Mesenteric fat pad (tissue), 1 donor: ENCODE measurements around the gene ZNF470. TPM values are rescaled to one million over a fixed set of nuclear protein-coding genes. Genes with fewer than 3 reads are reported as not detected.
A peak's percentile ranks its signal among the peaks of the same experiment; 100 is the strongest.

Experiments
- DNase-seq: peaks from one replicate; pipeline ENCODE4 v3.0.0-alpha.2; 2020; ENCODE audit warnings: low spot score
- long read RNA-seq: library from polyadenylated mRNA; unstranded; transcript quantifications from one replicate; pipeline ENCODE4 v2.0.0, GENCODE V29; 2020
- total RNA-seq: library from RNA; stranded (reverse); fragmentation: NEBNext Ultra II Directional; extraction: Animal tissue kit (Norgen Biotek cat#: 25700); gene quantifications from one replicate; pipeline ENCODE4 v1.2.1, GENCODE V29; 2021
- donor health status: DM: yes; HTN: yes; CAD: no.

Gene ZNF470
- 2.4 TPM for total RNA-seq
- long read RNA-seq, full-length matches to known transcripts = 1 of 3 reads
- long read RNA-seq, partial matches to known transcripts = 0 of 3 reads
- long read RNA-seq, other reads (novel, unspliced or antisense) = 2 of 3 reads

GRCh38 chr19:56567274-56568120 is at the start of gene ZNF470:
ZNF470 (plus strand) TSS chr19:56567468; CDS start chr19:56570312, 2,844 bp downstream.
- peak; percentile 97 for DNase-seq

- no peak for DNase-seq
Observed at GRCh38 chr19:56525214-56525860, 41.9 kb upstream of the ZNF470 start.

GRCh38 chr19:56537442-56537841 is 29.8 kb upstream of the ZNF470 start:
- no peak for DNase-seq

- peak; percentile 94 for DNase-seq
Observed at GRCh38 chr19:56538254-56538760, 29.0 kb upstream of the ZNF470 start.

DNA sequence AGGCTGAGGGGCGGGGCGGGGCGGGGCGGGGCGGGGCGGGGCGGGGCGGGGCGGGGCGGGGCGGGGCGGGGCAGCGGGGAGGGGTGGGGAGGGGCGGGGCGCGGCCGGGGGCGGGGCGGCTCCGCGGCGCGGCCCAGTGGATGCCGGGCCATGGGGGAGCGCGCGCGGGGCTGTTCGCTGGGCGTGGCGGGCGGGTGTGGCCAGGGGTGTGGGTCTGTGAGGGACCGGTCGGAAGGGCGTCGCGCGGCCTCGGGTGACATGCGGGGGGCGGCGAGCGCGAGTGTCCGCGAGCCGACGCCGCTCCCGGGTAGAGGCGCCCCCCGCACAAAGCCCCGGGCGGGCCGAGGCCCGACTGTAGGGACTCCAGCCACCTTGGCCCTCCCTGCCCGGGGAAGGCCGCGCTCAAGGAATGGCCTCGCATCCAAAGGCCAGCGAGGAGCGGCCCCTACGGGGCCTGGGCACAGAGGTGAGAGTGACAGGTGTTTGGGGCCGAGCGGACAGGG is 28.5 kb upstream of the ZNF470 start, which contains the start of gene ZFP28:
Gene ZFP28, plus strand, starts transcription at position 188 of the 503 bp plus-strand sequence. Its CDS starts 71 bp downstream, at position 259.
- no peak for DNase-seq

- no peak for DNase-seq
Observed at GRCh38 chr19:56543776-56544175, 23.5 kb upstream of the ZNF470 start.

- no peak for DNase-seq
Observed at GRCh38 chr19:56547535-56547934, 19.7 kb upstream of the ZNF470 start.

GRCh38 chr19:56554272-56554869 is 12.9 kb upstream of the ZNF470 start:
- no peak for DNase-seq

DNA sequence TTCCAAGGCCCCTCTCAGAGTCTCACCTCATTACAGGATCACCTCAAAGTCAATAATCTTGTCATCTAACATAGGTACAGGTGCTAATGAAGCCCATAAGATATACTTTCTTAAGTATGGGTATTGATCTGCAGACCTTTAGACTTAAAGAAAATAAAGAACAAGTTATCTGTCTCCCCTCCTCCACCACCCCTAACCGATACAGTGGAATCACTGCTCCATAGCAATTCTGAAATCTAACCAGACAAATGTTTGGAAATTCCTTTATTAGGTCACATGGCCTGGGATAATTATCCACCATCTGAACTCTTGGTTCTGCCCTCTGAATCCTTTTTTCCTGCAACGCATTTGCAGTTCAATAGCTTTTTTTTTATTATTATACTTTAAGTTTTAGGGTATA is 4.5 kb upstream of the ZNF470 start:
- no peak for DNase-seq

- peak; percentile 90 for DNase-seq
Observed at GRCh38 chr19:56566904-56567273, 379 bp upstream of the ZNF470 start.

GRCh38 chr19:56572589-56572988 is 5.3 kb downstream of the ZNF470 start:
- DNase-seq = no peak

- no peak for DNase-seq
Observed at GRCh38 chr19:56573914-56574313, 6.6 kb downstream of the ZNF470 start.

GRCh38 chr19:56577719-56578602 is 10.7 kb downstream of the ZNF470 start:
- DNase-seq = no peak

DNA sequence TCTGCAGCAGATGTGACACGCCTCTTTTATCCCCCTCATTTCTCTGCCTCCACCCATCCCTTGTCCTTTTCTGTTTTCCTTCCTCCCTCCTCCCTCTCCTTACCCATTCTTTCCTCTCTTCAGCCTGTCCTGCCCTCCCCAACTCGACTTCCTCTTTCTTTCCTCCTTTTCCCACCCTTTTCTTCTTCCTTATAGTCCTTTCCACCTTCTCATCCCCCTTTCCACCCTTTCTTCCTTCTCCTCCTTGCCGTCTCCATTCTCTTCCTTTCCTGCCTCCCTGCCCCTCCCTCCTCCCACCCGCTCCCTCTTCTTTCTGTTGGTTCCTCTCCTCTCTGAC is 27.1 kb downstream of the ZNF470 start:
- DNase-seq = no peak

DNA sequence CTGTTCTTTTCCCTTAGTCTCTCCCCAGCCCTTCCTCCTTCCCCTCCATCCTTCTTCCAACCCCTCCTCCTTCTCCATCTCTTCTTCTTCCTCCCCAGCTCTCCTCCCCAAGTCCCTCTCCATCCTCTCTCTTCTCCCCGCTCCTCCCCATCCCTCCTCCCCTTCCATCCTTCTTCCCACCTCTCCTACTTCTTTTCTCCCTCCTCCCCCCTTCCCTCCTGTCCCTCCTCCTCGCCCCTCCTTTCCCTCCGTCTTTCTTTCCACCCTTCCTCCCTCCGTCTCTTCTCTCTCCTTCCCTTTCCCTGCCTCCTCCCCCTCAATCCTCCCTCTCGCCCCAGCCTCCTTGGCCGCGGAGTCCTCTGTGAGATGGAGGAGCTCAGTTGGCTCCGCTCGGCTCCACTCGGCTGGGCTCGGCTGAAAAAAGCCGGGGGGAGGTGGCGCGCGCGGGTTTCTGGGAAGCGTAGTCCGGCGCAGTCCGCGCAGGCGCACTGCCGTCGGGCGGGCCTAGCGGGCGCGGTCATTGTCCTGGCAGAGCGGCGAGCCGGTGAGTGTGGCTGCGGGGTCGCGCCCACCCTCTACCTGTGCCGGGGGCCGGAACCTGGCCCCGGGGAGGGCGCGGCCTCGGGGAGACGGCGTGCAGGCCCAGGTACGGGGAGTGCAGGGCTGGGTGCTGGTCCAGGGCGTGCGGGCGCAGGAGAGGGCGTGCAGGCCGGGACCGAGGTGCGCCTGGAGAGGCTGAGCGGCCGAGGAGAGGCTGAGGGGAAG is 27.7 kb downstream of the ZNF470 start, which contains the start of gene ZNF71:
Gene ZNF71, plus strand, starts transcription at position 520 of the 765 bp plus-strand sequence. CDS start 6,257 bp downstream, outside the sequence.
- peak; percentile 95 for DNase-seq

GRCh38 chr19:56595548-56595899 is 28.3 kb downstream of the ZNF470 start:
- DNase-seq = no peak

- no peak for DNase-seq
Observed at GRCh38 chr19:56596676-56597075, 29.4 kb downstream of the ZNF470 start.

DNA sequence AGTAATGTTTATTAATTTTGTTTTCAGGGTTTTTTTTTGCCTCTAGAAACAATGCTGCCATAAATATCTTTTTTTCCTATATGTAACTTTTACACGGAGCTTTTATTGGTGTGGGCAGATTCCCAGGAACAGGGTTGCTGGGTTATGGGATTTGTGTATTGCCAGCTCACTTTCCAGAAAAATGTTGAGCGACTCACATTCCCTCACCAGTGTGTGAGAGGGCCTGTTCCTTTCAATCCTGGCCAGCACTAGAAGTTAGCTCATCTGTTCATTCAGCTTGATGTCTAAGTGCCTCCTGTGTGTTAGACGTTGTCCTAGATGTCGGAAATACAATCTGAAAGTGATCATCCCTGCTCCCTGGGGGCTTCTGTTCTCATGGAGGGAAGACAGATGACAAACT is 30.4 kb downstream of the ZNF470 start:
- no peak for DNase-seq

DNA sequence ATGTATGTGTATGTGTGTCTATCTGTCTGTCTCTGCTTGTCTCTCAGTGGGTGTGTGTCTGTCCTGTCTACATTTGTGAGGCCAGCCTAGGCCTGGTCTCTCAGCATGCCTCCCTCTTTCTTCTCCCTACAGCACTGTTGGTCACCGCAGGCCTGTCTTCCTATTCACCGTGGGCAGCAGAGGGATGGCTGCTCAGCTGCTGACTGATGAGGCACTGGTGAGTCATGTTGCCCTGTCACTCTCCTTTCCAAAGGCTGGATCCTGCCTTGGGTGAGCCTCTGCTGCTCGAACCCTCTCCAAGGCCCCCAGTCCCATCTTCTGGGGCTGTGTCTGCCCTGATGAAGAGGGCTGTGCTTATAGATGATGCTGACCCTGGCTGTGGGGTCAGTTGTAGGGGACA is 34.1 kb downstream of the ZNF470 start:
- DNase-seq = no peak

GRCh38 chr19:56603829-56604228 is 36.6 kb downstream of the ZNF470 start:
- DNase-seq = no peak
